Thyroid gland (tissue), 4 donors: ENCODE measurements around the gene SLC49A4. TPM values are rescaled to one million over a fixed set of nuclear protein-coding genes. Genes with fewer than 3 reads are reported as not detected.

Experiments used
- DNase-seq, 2 donors: peaks; one replicate each; pipeline ENCODE4 v3.0.0-alpha.2; 2019
- H3K27ac ChIP-seq, 3 donors: fragments of 200-600 bp; sonication (generic); 1 replicate in 2 of 3; 2 replicates in 1 of 3; pipeline ENCODE4 v1.5.1; 2016 to 2019; ENCODE audit warnings: mild to moderate bottlenecking in 1 of 3, moderate library complexity in 1 of 3
- H3K27me3 ChIP-seq: fragments of 200-600 bp; sonication (generic); one replicate; pipeline ENCODE4 v1.5.1; 2019
- H3K36me3 ChIP-seq, 2 donors: fragments of 200-600 bp; sonication (generic); one replicate each; pipeline ENCODE4 v1.5.1; 2016 to 2019
- H3K4me1 ChIP-seq, 2 donors: fragments of 200-600 bp; sonication (generic); one replicate each; pipeline ENCODE4 v1.5.1; 2017 to 2019
- H3K4me3 ChIP-seq, 3 donors: fragments of 200-600 bp; sonication (generic); replicated peaks in 1 of 3; 1 replicate in 2 of 3; 2 replicates in 1 of 3; pipeline ENCODE4 v1.5.1; 2016; ENCODE audit warnings: mild to moderate bottlenecking in 1 of 3
- H3K9me3 ChIP-seq: fragments of 200-600 bp; sonication (generic); one replicate; pipeline ENCODE4 v1.5.1; 2017
- CTCF ChIP-seq, 6 experiments: fragments of 200-600 bp in 3 of 6; fragments of 450-650 bp in 3 of 6; sonication (generic) in 3 of 6; IDR thresholded peaks; one replicate each; pipeline ENCODE4 v1.5.1; 2016 to 2019; ENCODE audit warnings: antibody characterized with exemption in 6 of 6, mild to moderate bottlenecking in 2 of 6, inconsistent platforms in 1 of 6, moderate library complexity in 1 of 6
- POLR2A ChIP-seq, 2 donors: fragments of 450-650 bp; IDR thresholded peaks; one replicate each; pipeline ENCODE4 v1.6.1; 2017; ENCODE audit warnings: antibody characterized with exemption in 2 of 2, mild to moderate bottlenecking in 2 of 2, moderate library complexity in 1 of 2
- WGBS, 2 donors: methylation state at CpG; one replicate each; pipeline ENCODE4 v1.1.5; 2017; 5-methylcytosine and 5-hydroxymethylcytosine counted together
- intact Hi-C: fragments of 100-400 bp; cut with DNase I; formaldehyde crosslinking; loops from one replicate; pipeline ENCODE4 v1.15.1; 2023
- total RNA-seq, 4 donors: library from RNA; depleted of rRNA; stranded (reverse); fragments of >200 nt; gene quantifications; one replicate each; pipeline ENCODE4 v1.2.3, GENCODE V29; 2016

The SLC49A4 gene
- total RNA-seq, 4 donors from 2014 or later: 22.6 to 32.5 (median 28.2) TPM

GRCh38 chr3:122862381-122862780, 67.5 kb downstream of the SLC49A4 start:
- Histone ChIP-seq H3K4me1 (no peaks in the 10 kb centered on the region), H3K27ac (no peak overlapping the region), H3K27me3 (no peaks in the 10 kb centered on the region), H3K9me3 (no peaks in the 10 kb centered on the region), H3K36me3 (no peaks in the 10 kb centered on the region), H3K4me3 (no peak overlapping the region)
- no peak for DNase-seq
- no peak for TF ChIP-seq POLR2A (IDR thresholded peaks at IDR 0.05)
- no peak for TF ChIP-seq CTCF (IDR thresholded peaks at IDR 0.05)
- intact Hi-C loops: no loop called here

GRCh38 chr3:122864498-122864897, 69.6 kb downstream of the SLC49A4 start:
- Histone ChIP-seq H3K36me3 (no peaks in the 10 kb centered on the region), H3K4me3 (no peak overlapping the region), H3K27ac (no peak overlapping the region), H3K4me1 (no peaks in the 10 kb centered on the region), H3K27me3 (no peaks in the 10 kb centered on the region), H3K9me3 (no peaks in the 10 kb centered on the region)
- intact Hi-C loops: no loop called here
- no peak for DNase-seq
- TF ChIP-seq CTCF (IDR thresholded peaks at IDR 0.05) (no peak), POLR2A (IDR thresholded peaks at IDR 0.05) (no peak)

GRCh38 chr3:122868322-122868721, 73.5 kb downstream of the SLC49A4 start:
- Histone ChIP-seq H3K27ac (no peak overlapping the region), H3K27me3 (no peaks in the 10 kb centered on the region), H3K4me1 (peaks cover 0 to 7% of the 10 kb centered on the region in 2 donors), H3K36me3 (no peaks in the 10 kb centered on the region), H3K4me3 (no peak overlapping the region), H3K9me3 (no peaks in the 10 kb centered on the region)
- TF ChIP-seq CTCF (IDR thresholded peaks at IDR 0.05): no peak
- TF ChIP-seq POLR2A (IDR thresholded peaks at IDR 0.05): no peak
- intact Hi-C loops: no loop called here
- DNase-seq: no peak

- WGBS, 2 donors: 94 to 97% methylated on average over 9 of the region's 9 CpGs
- TF ChIP-seq CTCF (IDR thresholded peaks at IDR 0.05) (no peak), POLR2A (IDR thresholded peaks at IDR 0.05) (no peak)
- DNase-seq: no peak
- no peaks in the 10 kb centered on the region for H3K36me3 ChIP-seq
- no peak overlapping the region for H3K27ac ChIP-seq
- intact Hi-C loops: no loop called here
- no peak overlapping the region for H3K4me3 ChIP-seq
- no peaks in the 10 kb centered on the region for H3K27me3 ChIP-seq
- H3K4me1 ChIP-seq: peaks cover 7 to 11% of the 10 kb centered on the region in 2 donors
- H3K9me3 ChIP-seq: no peaks in the 10 kb centered on the region
These were observed 79.1 kb downstream of the SLC49A4 start for GRCh38 chr3:122873741-122874515.

- no peak for DNase-seq
- H3K36me3 ChIP-seq: no peaks in the 10 kb centered on the region
- intact Hi-C loops: no loop called here
- H3K4me1 ChIP-seq: peaks cover 7 to 11% of the 10 kb centered on the region in 2 donors
- H3K9me3 ChIP-seq: no peaks in the 10 kb centered on the region
- H3K27ac ChIP-seq: no peak overlapping the region
- no peak overlapping the region for H3K4me3 ChIP-seq
- H3K27me3 ChIP-seq: no peaks in the 10 kb centered on the region
- no peak for TF ChIP-seq CTCF (IDR thresholded peaks at IDR 0.05)
- no peak for TF ChIP-seq POLR2A (IDR thresholded peaks at IDR 0.05)
These were observed 80.8 kb downstream of the SLC49A4 start for GRCh38 chr3:122875547-122876127.
